ENCODE data around the gene EHD2. TPM values are rescaled to one million over a fixed set of nuclear protein-coding genes. Genes with fewer than 3 reads are reported as not detected.
"Not testable (repeated sequence)": the region's sequence is repeated elsewhere in the genome, so short reads cannot be mapped to it uniquely, and the experiment has no call there.

The EHD2 gene
- total and polyA plus RNA-seq, 2 donors (not counting 1 experiment from before 2014, with no cell fraction given), result 97.0 to 192 TPM

GRCh38 chr19:47761566-47761965 lies 48.3 kb downstream of the EHD2 start:
- H3K4me3 ChIP-seq (replicated peaks in 1 of 4; ENCODE audit: control extremely low read depth in 1 of 4, insufficient read depth in 1 of 4, low read depth in 3 of 4, low read length in 4 of 4), result no peak overlapping the region
- H4K20me1 ChIP-seq (ENCODE audit: control insufficient read depth, extremely low read depth, insufficient read depth, low read length), result no peaks in the 10 kb centered on the region
- H3K27ac ChIP-seq (ENCODE audit: insufficient read depth, low read length), result no peak overlapping the region
- H2AFZ ChIP-seq (ENCODE audit: low read length), result no peak overlapping the region
- no peak for TF ChIP-seq EZH2 (IDR thresholded peaks at IDR 0.05; ENCODE audit: low read length, missing control alignments)
- TF ChIP-seq CTCF (conservative IDR thresholded peaks at IDR 0.05 in 1 of 2, IDR thresholded peaks at IDR 0.05 in 1 of 2; ENCODE audit: low read depth in 1 of 2, low read length in 2 of 2), result no peak
- H3K27me3 ChIP-seq (ENCODE audit: control insufficient read depth, insufficient read depth, low read length), result no peaks in the 10 kb centered on the region
- no peaks in the 10 kb centered on the region for H3K79me2 ChIP-seq (ENCODE audit: control insufficient read depth, insufficient read depth, low read length)
- H3K4me2 ChIP-seq (ENCODE audit: extremely low read depth, insufficient read depth, low read length), result no peak overlapping the region
- H3K4me1 ChIP-seq (ENCODE audit: control insufficient read depth, extremely low read depth, insufficient read depth, low read length), result no peaks in the 10 kb centered on the region
- H3K9me3 ChIP-seq (ENCODE audit: control insufficient read depth, insufficient read depth, low read depth, low read length), result no peaks in the 10 kb centered on the region
- no peak for DNase-seq (ENCODE audit: low read depth in 2 of 2)
- no peak overlapping the region for H3K9ac ChIP-seq (ENCODE audit: insufficient read depth, low read length)
- peaks cover 13% of the 10 kb centered on the region for H3K36me3 ChIP-seq (ENCODE audit: control insufficient read depth, insufficient read depth, low read length)

GRCh38 chr19:47762151-47762550 lies 48.9 kb downstream of the EHD2 start:
- Histone ChIP-seq H3K36me3 (ENCODE audit: control insufficient read depth, insufficient read depth, low read length) (peaks cover 8% of the 10 kb centered on the region), H3K27me3 (ENCODE audit: control insufficient read depth, insufficient read depth, low read length) (no peaks in the 10 kb centered on the region), H4K20me1 (ENCODE audit: control insufficient read depth, extremely low read depth, insufficient read depth, low read length) (no peaks in the 10 kb centered on the region), H3K4me3 (replicated peaks in 1 of 4; ENCODE audit: control extremely low read depth in 1 of 4, insufficient read depth in 1 of 4, low read depth in 3 of 4, low read length in 4 of 4) (no peak overlapping the region), H3K4me1 (ENCODE audit: control insufficient read depth, extremely low read depth, insufficient read depth, low read length) (no peaks in the 10 kb centered on the region), H2AFZ (ENCODE audit: low read length) (no peak overlapping the region), H3K9ac (ENCODE audit: insufficient read depth, low read length) (no peak overlapping the region), H3K27ac (ENCODE audit: insufficient read depth, low read length) (no peak overlapping the region), H3K4me2 (ENCODE audit: extremely low read depth, insufficient read depth, low read length) (no peak overlapping the region), H3K79me2 (ENCODE audit: control insufficient read depth, insufficient read depth, low read length) (no peaks in the 10 kb centered on the region), H3K9me3 (ENCODE audit: control insufficient read depth, insufficient read depth, low read depth, low read length) (no peaks in the 10 kb centered on the region)
- TF ChIP-seq EZH2 (IDR thresholded peaks at IDR 0.05; ENCODE audit: low read length, missing control alignments) (no peak), CTCF (conservative IDR thresholded peaks at IDR 0.05 in 1 of 2, IDR thresholded peaks at IDR 0.05 in 1 of 2; ENCODE audit: low read depth in 1 of 2, low read length in 2 of 2) (no peak)
- DNase-seq (ENCODE audit: low read depth in 2 of 2), result no peak

- Histone ChIP-seq H4K20me1 (ENCODE audit: control insufficient read depth, extremely low read depth, insufficient read depth, low read length) (no peaks in the 10 kb centered on the region), H3K36me3 (ENCODE audit: control insufficient read depth, insufficient read depth, low read length) (peaks cover 3% of the 10 kb centered on the region), H3K27me3 (ENCODE audit: control insufficient read depth, insufficient read depth, low read length) (no peaks in the 10 kb centered on the region), H2AFZ (ENCODE audit: low read length) (no peak overlapping the region), H3K9ac (ENCODE audit: insufficient read depth, low read length) (no peak overlapping the region), H3K79me2 (ENCODE audit: control insufficient read depth, insufficient read depth, low read length) (no peaks in the 10 kb centered on the region), H3K27ac (ENCODE audit: insufficient read depth, low read length) (no peak overlapping the region), H3K4me3 (replicated peaks in 1 of 4; ENCODE audit: control extremely low read depth in 1 of 4, insufficient read depth in 1 of 4, low read depth in 3 of 4, low read length in 4 of 4) (no peak overlapping the region), H3K4me2 (ENCODE audit: extremely low read depth, insufficient read depth, low read length) (no peak overlapping the region), H3K9me3 (ENCODE audit: control insufficient read depth, insufficient read depth, low read depth, low read length) (no peaks in the 10 kb centered on the region), H3K4me1 (ENCODE audit: control insufficient read depth, extremely low read depth, insufficient read depth, low read length) (no peaks in the 10 kb centered on the region)
- peak in 1 of 2 donors; percentile 21 for DNase-seq (ENCODE audit: low read depth in 2 of 2)
- TF ChIP-seq EZH2 (IDR thresholded peaks at IDR 0.05; ENCODE audit: low read length, missing control alignments) (no peak), CTCF (conservative IDR thresholded peaks at IDR 0.05 in 1 of 2, IDR thresholded peaks at IDR 0.05 in 1 of 2; ENCODE audit: low read depth in 1 of 2, low read length in 2 of 2) (no peak)
These were observed 49.5 kb downstream of the EHD2 start for GRCh38 chr19:47762615-47763308.

GRCh38 chr19:47764705-47765104 lies 51.5 kb downstream of the EHD2 start:
- H3K79me2 ChIP-seq (ENCODE audit: control insufficient read depth, insufficient read depth, low read length); H3K9me3 ChIP-seq (ENCODE audit: control insufficient read depth, insufficient read depth, low read depth, low read length); H3K9ac ChIP-seq (ENCODE audit: insufficient read depth, low read length); H3K4me3 ChIP-seq (replicated peaks in 1 of 4; ENCODE audit: control extremely low read depth in 1 of 4, insufficient read depth in 1 of 4, low read depth in 3 of 4, low read length in 4 of 4); H3K27ac ChIP-seq (ENCODE audit: insufficient read depth, low read length); H4K20me1 ChIP-seq (ENCODE audit: control insufficient read depth, extremely low read depth, insufficient read depth, low read length); H3K4me2 ChIP-seq (ENCODE audit: extremely low read depth, insufficient read depth, low read length); DNase-seq (ENCODE audit: low read depth in 2 of 2); H2AFZ ChIP-seq (ENCODE audit: low read length); H3K27me3 ChIP-seq (ENCODE audit: control insufficient read depth, insufficient read depth, low read length); H3K4me1 ChIP-seq (ENCODE audit: control insufficient read depth, extremely low read depth, insufficient read depth, low read length); H3K36me3 ChIP-seq (ENCODE audit: control insufficient read depth, insufficient read depth, low read length): not testable (repeated sequence)
